Epithelial cell of proximal tubule (primary cell): Measurements from ENCODE around the gene TMEM179B. TPM values are rescaled to one million over a fixed set of nuclear protein-coding genes. Genes with fewer than 3 reads are reported as not detected.

Experiments used
- DNase-seq: peaks from one replicate; pipeline ENCODE4 v3.0.0-alpha.2; 2011; ENCODE audit warnings: low read depth
- H3K4me3 ChIP-seq: 2 replicates; pipeline ENCODE4 v1.5.1; 2011; ENCODE audit warnings: low read depth, mild to moderate bottlenecking, low read length
- CTCF ChIP-seq: conservative IDR thresholded peaks from 2 replicates; pipeline ENCODE4 v1.5.1; 2012; ENCODE audit warnings: low read depth, mild to moderate bottlenecking, low read length
- total RNA-seq: library from RNA; depleted of rRNA; stranded (reverse); fragments of >200 nt; gene quantifications from 2 replicates; pipeline ENCODE4 v1.2.3, GENCODE V29; 2015

TMEM179B gene
- total RNA-seq, 1 donor from 2014 or later, result 97.7 TPM

GRCh38 chr11:62775646-62776045, 11.6 kb upstream of the TMEM179B start:
- no peak for TF ChIP-seq CTCF
- no peak for DNase-seq
- H3K4me3 ChIP-seq, result no peak overlapping the region

DNA sequence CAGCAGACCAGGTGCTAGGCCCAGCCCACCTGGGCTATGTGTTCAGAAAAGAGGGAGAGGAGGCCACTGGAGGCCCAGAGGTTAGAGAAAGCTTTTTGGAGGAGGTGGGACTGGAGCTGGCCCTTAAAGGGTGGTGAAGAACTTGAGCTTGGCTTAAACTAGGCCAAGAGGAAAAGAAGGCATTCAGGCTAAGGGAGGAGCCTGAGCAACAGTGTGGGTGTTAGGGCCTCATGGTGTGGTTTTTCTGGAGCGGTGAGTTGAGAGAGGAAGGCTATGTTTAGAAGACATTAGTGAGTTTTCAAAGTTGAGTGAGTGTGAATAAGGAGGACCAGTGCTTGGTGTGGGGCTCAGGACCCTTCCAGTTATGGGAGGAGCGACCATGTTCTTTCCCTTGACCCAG, 9.8 kb upstream of the TMEM179B start:
- no peak for TF ChIP-seq CTCF
- no peak overlapping the region for H3K4me3 ChIP-seq
- DNase-seq, result no peak

- no peak for DNase-seq
- no peak overlapping the region for H3K4me3 ChIP-seq
- TF ChIP-seq CTCF, result no peak
Measured at GRCh38 chr11:62778441-62778840, 8.8 kb upstream of the TMEM179B start.

GRCh38 chr11:62782753-62783152, 4.4 kb upstream of the TMEM179B start:
- no peak for DNase-seq
- TF ChIP-seq CTCF, result no peak
- H3K4me3 ChIP-seq, result no peak overlapping the region

DNA sequence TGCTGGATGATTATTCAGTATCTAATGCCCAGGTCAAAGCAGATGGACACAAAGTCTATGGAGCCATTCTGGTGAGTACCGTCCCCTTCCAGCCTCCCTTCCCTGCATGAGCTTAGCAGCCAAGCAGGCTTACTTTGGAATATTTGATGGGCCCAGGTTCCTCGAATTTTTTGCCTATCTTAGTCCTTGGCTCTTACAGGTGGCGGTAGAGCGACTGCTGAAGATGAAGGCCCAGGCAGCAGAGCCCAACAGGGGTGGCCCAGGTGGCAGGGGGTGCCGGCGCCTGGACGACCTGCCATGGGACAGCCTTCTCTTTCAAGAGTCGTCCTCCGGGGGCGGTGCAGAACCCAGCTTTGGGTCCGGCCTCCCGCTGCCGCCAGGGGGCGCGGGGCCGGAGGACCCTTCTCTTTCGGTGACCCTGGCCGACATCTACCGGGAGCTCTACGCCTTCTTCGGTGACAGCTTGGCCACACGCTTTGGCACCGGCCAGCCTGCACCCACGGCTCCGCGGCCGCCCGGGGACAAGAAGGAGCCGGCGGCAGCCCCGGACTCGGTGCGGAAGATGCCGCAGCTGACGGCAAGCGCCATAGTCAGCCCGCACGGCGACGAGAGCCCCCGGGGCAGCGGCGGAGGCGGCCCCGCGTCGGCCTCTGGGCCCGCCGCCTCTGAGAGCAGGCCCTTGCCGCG, 741 bp upstream of the TMEM179B start:
- peak; percentile 93 for TF ChIP-seq CTCF
- no peak for DNase-seq
- H3K4me3 ChIP-seq, result peak overlapping the region; percentile 93

- H3K4me3 ChIP-seq, result no peak overlapping the region
- no peak for DNase-seq
- no peak for TF ChIP-seq CTCF
Measured at GRCh38 chr11:62788991-62789390, 1.8 kb downstream of the TMEM179B start.

DNA sequence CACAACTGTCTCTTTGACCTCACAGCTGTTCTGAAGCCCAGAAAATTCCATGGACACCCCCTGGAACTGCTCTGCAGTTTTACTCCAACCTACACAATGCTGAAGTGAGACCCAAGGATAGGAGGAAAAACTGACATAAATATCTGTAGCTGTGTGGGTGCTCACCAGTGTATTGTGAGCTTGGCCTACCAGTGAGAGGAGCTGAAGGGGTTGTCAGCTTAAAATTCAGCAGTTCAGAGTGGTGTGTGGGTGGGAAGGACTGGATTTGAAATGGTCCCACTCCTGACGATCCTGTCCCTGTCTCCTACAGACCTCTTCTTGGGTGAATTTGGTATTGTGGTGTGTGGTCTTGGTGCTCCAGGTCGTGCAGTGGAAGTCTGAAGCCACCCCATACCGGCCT, 2.4 kb downstream of the TMEM179B start:
- H3K4me3 ChIP-seq, result no peak overlapping the region
- DNase-seq, result no peak
- TF ChIP-seq CTCF, result no peak
